DLD1 (cell line): ENCODE measurements around the gene VIL1.

Source experiments
- in situ Hi-C: cut with HindIII; loops from 2 replicates; pipeline ENCODE4 v1.10.0; 2017; ENCODE audit warnings: low sequenced_read_pairs

Gene VIL1

GRCh38 chr2:218482651-218483050 is 63.7 kb downstream of the VIL1 start:
- in situ Hi-C loops = no loop called here

GRCh38 chr2:218485986-218486667 is 67.2 kb downstream of the VIL1 start:
- in situ Hi-C loops = no loop called here

- in situ Hi-C loops = no loop called here
Observed at GRCh38 chr2:218500501-218501060, 81.7 kb downstream of the VIL1 start.

- in situ Hi-C loops = no loop called here
Observed at GRCh38 chr2:218501665-218502064, 82.7 kb downstream of the VIL1 start.
